OCI-LY1 (cell line): ENCODE results near the gene DCAF4L1.

Source experiments
- H2AFZ ChIP-seq: fragments of 200-600 bp; sonication (generic), shearing (Covaris generic); 2 replicates; pipeline ENCODE4 v1.6.0; 2014; ENCODE audit warnings: antibody characterized with exemption, mild to moderate bottlenecking, low read length
- H3F3A ChIP-seq: fragments of 200-600 bp; sonication (generic), shearing (Covaris generic); 2 replicates; pipeline ENCODE4 v1.6.0; 2014; ENCODE audit warnings: mild to moderate bottlenecking, antibody characterized with exemption, low read length, moderate library complexity; ENCODE audit not compliant: insufficient read depth
- H3K27ac ChIP-seq: fragments of 200-600 bp; sonication (generic); 2 replicates; pipeline ENCODE4 v1.5.1; 2014; ENCODE audit warnings: low read length, mixed run types, mild to moderate bottlenecking, low read depth; ENCODE audit not compliant: poor library complexity, severe bottlenecking
- H3K27me3 ChIP-seq: fragments of 200-600 bp; sonication (generic); 2 replicates; pipeline ENCODE4 v1.6.0; 2014; ENCODE audit warnings: antibody characterized with exemption, mild to moderate bottlenecking, low read length, moderate library complexity; ENCODE audit not compliant: insufficient read depth
- H3K36me3 ChIP-seq: fragments of 200-600 bp; sonication (generic); 2 replicates; pipeline ENCODE4 v1.6.1; 2014; ENCODE audit warnings: mild to moderate bottlenecking, antibody characterized with exemption, low read length, moderate library complexity, mixed read lengths; ENCODE audit not compliant: insufficient read depth
- H3K4me1 ChIP-seq: fragments of 200-600 bp; sonication (generic); 2 replicates; pipeline ENCODE4 v1.5.1; 2014; ENCODE audit warnings: mild to moderate bottlenecking, low read length, moderate library complexity; ENCODE audit not compliant: insufficient read depth, severe bottlenecking
- H3K4me2 ChIP-seq: fragments of 200-600 bp; sonication (generic), shearing (Covaris generic); 2 replicates; pipeline ENCODE4 v1.6.1; 2014; ENCODE audit warnings: low read length
- H3K4me3 ChIP-seq: fragments of 200-600 bp; sonication (generic); 2 replicates; pipeline ENCODE4 v1.5.1; 2014; ENCODE audit warnings: low read length, low read depth, mild to moderate bottlenecking, mixed read lengths; ENCODE audit not compliant: poor library complexity, severe bottlenecking
- H3K79me2 ChIP-seq: fragments of 200-600 bp; shearing (Covaris generic); 2 replicates; pipeline ENCODE4 v1.6.1; 2016; ENCODE audit warnings: mixed run types, low read length, mixed read lengths; ENCODE audit not compliant: insufficient read depth
- H3K9ac ChIP-seq: fragments of 200-600 bp; sonication (generic), shearing (Covaris generic); 2 replicates; pipeline ENCODE4 v1.6.1; 2014; ENCODE audit warnings: mild to moderate bottlenecking, low read length, mixed read lengths
- H3K9me2 ChIP-seq: fragments of 200-600 bp; sonication (generic), shearing (Covaris generic); 2 replicates; pipeline ENCODE4 v1.6.1; 2014; ENCODE audit warnings: low read depth, mild to moderate bottlenecking, low read length, mixed read lengths
- H3K9me3 ChIP-seq: fragments of 200-600 bp; shearing (Covaris generic); 2 replicates; pipeline ENCODE4 v1.6.1; 2014; ENCODE audit warnings: low read length, mixed read lengths
- H4K20me1 ChIP-seq: fragments of 200-600 bp; sonication (generic), shearing (Covaris generic); 2 replicates; pipeline ENCODE4 v1.6.0; 2016; ENCODE audit warnings: mild to moderate bottlenecking, low read length; ENCODE audit not compliant: insufficient read depth
- CTCF ChIP-seq: fragments of 200-600 bp; sonication (generic), shearing (Covaris generic); IDR thresholded peaks from 2 replicates; pipeline ENCODE4 v1.5.1; 2017; ENCODE audit warnings: mild to moderate bottlenecking, antibody characterized with exemption, low read length, moderate library complexity, mixed read lengths
- EZH2 ChIP-seq: fragments of 200-600 bp; sonication (generic), shearing (Covaris generic); IDR thresholded peaks from 2 replicates; pipeline ENCODE4 v1.8.0; 2017; ENCODE audit warnings: borderline replicate concordance, mixed run types, mild to moderate bottlenecking, antibody characterized with exemption, low read length, moderate library complexity, mixed read lengths

DCAF4L1 gene

GRCh38 chr4:42015438-42015837 lies 33.9 kb downstream of the DCAF4L1 start:
- Histone ChIP-seq H3K4me1 (no peaks in the 10 kb centered on the region), H3F3A (no peaks in the 10 kb centered on the region), H3K9me2 (no peaks in the 10 kb centered on the region), H4K20me1 (no peaks in the 10 kb centered on the region), H3K9me3 (no peaks in the 10 kb centered on the region), H2AFZ (no peak overlapping the region), H3K27me3 (no peaks in the 10 kb centered on the region), H3K27ac (no peak overlapping the region), H3K79me2 (0 out of 2 replicates have a peak, but pooled peaks cover 13% of the 10 kb centered on the region), H3K4me3 (no peak overlapping the region), H3K36me3 (peaks cover 17% of the 10 kb centered on the region), H3K4me2 (no peak overlapping the region), H3K9ac (no peak overlapping the region)
- TF ChIP-seq EZH2 (no peak), CTCF (no peak)

- H3K27me3 ChIP-seq: no peaks in the 10 kb centered on the region
- H3K27ac ChIP-seq: no peak overlapping the region
- no peaks in the 10 kb centered on the region for H3K9me2 ChIP-seq
- TF ChIP-seq CTCF (no peak), EZH2 (no peak)
- no peaks in the 10 kb centered on the region for H3K9me3 ChIP-seq
- H3K36me3 ChIP-seq: peaks cover 30% of the 10 kb centered on the region
- H3F3A ChIP-seq: no peaks in the 10 kb centered on the region
- H3K4me3 ChIP-seq: no peak overlapping the region
- no peaks in the 10 kb centered on the region for H4K20me1 ChIP-seq
- H3K4me2 ChIP-seq: no peak overlapping the region
- no peaks in the 10 kb centered on the region for H3K4me1 ChIP-seq
- H2AFZ ChIP-seq: no peak overlapping the region
- H3K9ac ChIP-seq: no peak overlapping the region
- H3K79me2 ChIP-seq: 0 out of 2 replicates have a peak, but pooled peaks cover 13% of the 10 kb centered on the region
Observed at GRCh38 chr4:42018451-42018850, 36.9 kb downstream of the DCAF4L1 start.
